AML-193 (cell line): Measurements from ENCODE around the gene KNL1.
A peak's percentile ranks its signal among the peaks of the same experiment; 100 is the strongest.
"Not testable (repeated sequence)": the region's sequence is repeated elsewhere in the genome, so short reads cannot be mapped to it uniquely, and the experiment has no call there.

Experiments used
- DNase-seq, 2 experiments: peaks; one replicate each; lab custom pipeline; 2025; lab: John Stamatoyannopoulos, UW

The KNL1 gene

GRCh38 chr15:40584191-40584590 is 9.9 kb upstream of the KNL1 start:
- DNase-seq, result no peak

- no peak for DNase-seq
Observed at GRCh38 chr15:40590667-40591050, 3.4 kb upstream of the KNL1 start.

- DNase-seq, result no peak
Observed at GRCh38 chr15:40591389-40591788, 2.7 kb upstream of the KNL1 start.

- DNase-seq, result no peak
Observed at GRCh38 chr15:40593165-40593564, 884 bp upstream of the KNL1 start.

GRCh38 chr15:40594429-40594836 is 384 bp downstream of the KNL1 start:
- peak; percentile 60 to 64 for DNase-seq

- DNase-seq, result no peak
Observed at GRCh38 chr15:40595219-40595618, 1.2 kb downstream of the KNL1 start.

- no peak for DNase-seq
Observed at GRCh38 chr15:40595773-40596172, 1.7 kb downstream of the KNL1 start.

- no peak for DNase-seq
Observed at GRCh38 chr15:40597024-40597423, 3.0 kb downstream of the KNL1 start.

GRCh38 chr15:40598126-40598525 is 4.1 kb downstream of the KNL1 start:
- DNase-seq, result no peak

GRCh38 chr15:40598672-40599071 is 4.6 kb downstream of the KNL1 start:
- DNase-seq, result no peak

- no peak for DNase-seq
Observed at GRCh38 chr15:40600956-40601355, 6.9 kb downstream of the KNL1 start.

- no peak for DNase-seq
Observed at GRCh38 chr15:40603935-40604334, 9.9 kb downstream of the KNL1 start.

- no peak for DNase-seq
Observed at GRCh38 chr15:40613080-40613479, 19.0 kb downstream of the KNL1 start.

GRCh38 chr15:40618023-40618422 is 24.0 kb downstream of the KNL1 start:
- peak; percentile 59 to 76 for DNase-seq

GRCh38 chr15:40618906-40619305 is 24.9 kb downstream of the KNL1 start:
- no peak for DNase-seq

- no peak for DNase-seq
Observed at GRCh38 chr15:40623361-40623760, 29.3 kb downstream of the KNL1 start.

GRCh38 chr15:40630313-40630712 is 36.3 kb downstream of the KNL1 start:
- no peak for DNase-seq

GRCh38 chr15:40633178-40633577 is 39.1 kb downstream of the KNL1 start:
- no peak for DNase-seq

- no peak for DNase-seq
Observed at GRCh38 chr15:40637221-40637745, 43.2 kb downstream of the KNL1 start.

- DNase-seq, result no peak
Observed at GRCh38 chr15:40639677-40640076, 45.6 kb downstream of the KNL1 start.

- no peak for DNase-seq
Observed at GRCh38 chr15:40647523-40647922, 53.5 kb downstream of the KNL1 start.

GRCh38 chr15:40650479-40650878 is 56.4 kb downstream of the KNL1 start:
- DNase-seq, result no peak

- DNase-seq, result no peak
Observed at GRCh38 chr15:40660686-40661085, 66.6 kb downstream of the KNL1 start.

GRCh38 chr15:40664909-40665308 is 70.9 kb downstream of the KNL1 start:
- no peak for DNase-seq

- DNase-seq, result not testable (repeated sequence)
Observed at GRCh38 chr15:40676290-40676689, 82.2 kb downstream of the KNL1 start.
